ENCODE measurements around the gene AP2M1.

AP2M1 gene

DNA sequence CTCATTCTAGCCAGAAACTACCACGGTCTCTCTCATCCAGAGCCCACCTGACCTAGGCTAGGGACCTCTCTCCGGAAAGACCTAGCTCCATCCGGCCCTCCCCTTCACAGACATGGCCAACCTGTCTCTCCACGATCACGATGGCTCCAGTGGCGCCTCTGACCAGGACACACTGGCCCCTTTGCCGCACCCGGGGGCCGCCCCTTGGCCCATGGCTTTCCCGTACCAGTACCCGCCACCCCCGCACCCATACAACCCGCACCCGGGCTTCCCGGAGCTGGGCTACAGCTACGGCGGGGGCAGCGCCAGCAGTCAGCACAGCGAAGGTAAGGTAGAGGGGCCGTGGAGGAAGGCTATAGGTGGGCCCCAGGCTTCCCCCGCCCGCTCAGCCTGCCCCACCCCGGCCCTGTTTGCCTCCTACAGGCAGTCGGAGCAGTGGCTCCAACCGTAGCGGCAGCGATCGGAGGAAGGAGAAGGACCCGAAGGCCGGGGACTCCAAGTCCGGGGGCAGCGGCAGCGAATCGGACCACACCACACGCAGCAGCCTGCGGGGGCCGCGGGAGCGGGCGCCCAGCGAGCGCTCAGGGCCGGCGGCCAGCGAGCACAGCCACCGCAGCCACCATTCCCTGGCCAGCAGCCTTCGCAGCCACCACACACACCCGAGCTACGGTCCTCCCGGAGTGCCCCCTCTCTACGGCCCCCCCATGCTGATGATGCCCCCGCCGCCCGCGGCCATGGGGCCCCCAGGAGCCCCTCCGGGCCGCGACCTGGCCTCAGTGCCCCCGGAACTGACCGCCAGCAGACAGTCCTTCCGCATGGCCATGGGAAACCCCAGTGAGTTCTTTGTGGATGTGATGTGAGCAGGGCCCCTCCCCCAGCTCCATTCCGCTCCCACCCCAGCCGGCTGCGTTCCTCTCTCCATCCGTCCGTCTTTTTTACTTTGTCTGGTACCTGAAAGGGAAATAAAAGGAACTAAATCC lies 4.5 kb upstream of the AP2M1 start:
- Histone ChIP-seq H3K27me3 (ENCODE audit: control insufficient read depth, insufficient read depth, low read length) (no peaks in the 10 kb centered on the region), H3K9me3 (ENCODE audit: control insufficient read depth, insufficient read depth, low read length) (no peaks in the 10 kb centered on the region), H3K4me3 (ENCODE audit: low read length) (no peak overlapping the region), H3K36me3 (ENCODE audit: control insufficient read depth, insufficient read depth, low read length) (peaks cover 42% of the 10 kb centered on the region), H3K4me1 (ENCODE audit: control insufficient read depth, insufficient read depth, low read length) (no peaks in the 10 kb centered on the region), H3K27ac (ENCODE audit: low read length) (no peak overlapping the region)
- no CpG with 5 or more reads among the region's 66 CpGs for WGBS (ENCODE audit: insufficient coverage, insufficient read length)
- no peak for DNase-seq (ENCODE audit: low read depth, low spot score)

DNA sequence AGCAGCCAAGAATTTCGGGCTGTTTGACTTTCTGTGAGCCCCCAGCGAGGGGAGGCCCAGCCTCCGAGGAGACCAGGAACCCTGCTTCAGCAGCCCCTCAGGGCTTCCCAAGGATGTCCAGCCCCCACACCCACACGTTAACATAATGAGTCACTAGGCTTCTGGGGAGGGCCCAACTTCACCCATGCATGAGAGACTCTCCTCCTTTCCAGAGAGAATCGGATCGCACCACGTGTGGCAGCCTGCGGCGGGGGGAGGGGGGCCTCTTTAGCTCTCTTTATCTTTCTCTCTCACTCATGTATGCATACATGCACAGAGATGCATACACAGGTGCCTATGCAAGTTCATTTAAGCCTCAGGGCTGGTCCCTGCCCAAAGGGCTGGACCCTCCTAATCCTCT lies 3.1 kb upstream of the AP2M1 start:
- Histone ChIP-seq H3K27ac (ENCODE audit: low read length) (no peak overlapping the region), H3K36me3 (ENCODE audit: control insufficient read depth, insufficient read depth, low read length) (peaks cover 31% of the 10 kb centered on the region), H3K9me3 (ENCODE audit: control insufficient read depth, insufficient read depth, low read length) (no peaks in the 10 kb centered on the region), H3K4me3 (ENCODE audit: low read length) (no peak overlapping the region), H3K27me3 (ENCODE audit: control insufficient read depth, insufficient read depth, low read length) (no peaks in the 10 kb centered on the region), H3K4me1 (ENCODE audit: control insufficient read depth, insufficient read depth, low read length) (no peaks in the 10 kb centered on the region)
- DNase-seq (ENCODE audit: low read depth, low spot score) = no peak
- no CpG with 5 or more reads among the region's 9 CpGs for WGBS (ENCODE audit: insufficient coverage, insufficient read length)

DNA sequence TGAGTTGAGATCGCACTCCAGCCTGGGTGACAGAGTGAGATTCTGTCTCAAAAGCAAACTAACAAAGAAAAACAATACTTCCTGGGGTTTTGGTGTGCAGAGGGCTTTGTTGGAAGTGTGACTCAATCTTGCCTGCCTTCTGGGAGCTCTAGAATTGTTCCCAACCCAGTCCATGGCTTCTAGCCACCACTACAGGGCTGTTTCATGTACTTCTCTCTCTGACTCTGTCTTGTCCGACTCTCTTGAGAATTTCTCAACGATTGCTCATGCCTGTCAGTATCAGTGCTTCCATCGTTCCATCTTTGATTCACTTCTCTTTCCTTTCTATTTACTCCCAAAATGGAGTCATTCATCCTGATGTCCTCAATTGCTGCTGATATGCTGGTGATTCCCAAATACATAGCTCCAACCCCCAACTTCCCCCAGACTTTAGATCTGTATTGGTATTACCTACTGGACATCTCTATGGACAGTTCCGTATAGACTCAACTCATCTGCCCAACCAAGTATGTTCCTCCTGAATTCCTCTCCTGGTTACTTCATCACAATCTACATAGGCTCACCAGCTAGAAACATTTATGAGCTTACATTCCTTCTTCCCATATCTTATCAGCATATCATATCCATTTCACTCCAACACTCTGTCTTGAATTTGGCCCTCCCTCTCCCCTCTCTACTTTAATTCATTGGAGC lies 1.8 kb upstream of the AP2M1 start:
- Histone ChIP-seq H3K4me1 (ENCODE audit: control insufficient read depth, insufficient read depth, low read length) (peaks cover 1% of the 10 kb centered on the region; the same call in 1 of the 2 replicates), H3K4me3 (ENCODE audit: low read length) (no peak overlapping the region), H3K27me3 (ENCODE audit: control insufficient read depth, insufficient read depth, low read length) (no peaks in the 10 kb centered on the region), H3K36me3 (ENCODE audit: control insufficient read depth, insufficient read depth, low read length) (peaks cover 27% of the 10 kb centered on the region), H3K9me3 (ENCODE audit: control insufficient read depth, insufficient read depth, low read length) (no peaks in the 10 kb centered on the region), H3K27ac (ENCODE audit: low read length) (no peak overlapping the region)
- no CpG with 5 or more reads among the region's 5 CpGs for WGBS (ENCODE audit: insufficient coverage, insufficient read length)
- no peak for DNase-seq (ENCODE audit: low read depth, low spot score)

DNA sequence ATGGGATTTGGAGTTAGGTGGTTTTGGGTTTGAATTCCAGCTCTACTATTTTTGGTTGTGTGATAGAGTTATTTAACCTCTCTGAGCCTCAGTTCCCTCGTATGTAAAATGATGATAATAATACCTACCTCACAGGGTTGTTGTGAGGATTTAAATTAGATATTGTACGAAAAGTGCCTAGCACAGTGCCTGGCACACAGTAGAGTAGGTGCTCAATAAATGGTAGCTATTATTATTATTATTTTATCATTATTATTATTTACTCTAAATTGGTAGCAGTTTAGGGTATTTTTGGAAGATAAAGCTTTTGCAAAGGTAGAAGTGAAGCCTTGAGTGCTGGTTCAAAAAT lies 1.3 kb upstream of the AP2M1 start:
- Histone ChIP-seq H3K27ac (ENCODE audit: low read length) (no peak overlapping the region), H3K9me3 (ENCODE audit: control insufficient read depth, insufficient read depth, low read length) (no peaks in the 10 kb centered on the region), H3K4me1 (ENCODE audit: control insufficient read depth, insufficient read depth, low read length) (peaks cover 1% of the 10 kb centered on the region; the same call in 1 of the 2 replicates), H3K4me3 (ENCODE audit: low read length) (no peak overlapping the region), H3K27me3 (ENCODE audit: control insufficient read depth, insufficient read depth, low read length) (no peaks in the 10 kb centered on the region), H3K36me3 (ENCODE audit: control insufficient read depth, insufficient read depth, low read length) (peaks cover 26% of the 10 kb centered on the region)
- no CpG with 5 or more reads among the region's 2 CpGs for WGBS (ENCODE audit: insufficient coverage, insufficient read length)
- DNase-seq (ENCODE audit: low read depth, low spot score) = no peak

DNA sequence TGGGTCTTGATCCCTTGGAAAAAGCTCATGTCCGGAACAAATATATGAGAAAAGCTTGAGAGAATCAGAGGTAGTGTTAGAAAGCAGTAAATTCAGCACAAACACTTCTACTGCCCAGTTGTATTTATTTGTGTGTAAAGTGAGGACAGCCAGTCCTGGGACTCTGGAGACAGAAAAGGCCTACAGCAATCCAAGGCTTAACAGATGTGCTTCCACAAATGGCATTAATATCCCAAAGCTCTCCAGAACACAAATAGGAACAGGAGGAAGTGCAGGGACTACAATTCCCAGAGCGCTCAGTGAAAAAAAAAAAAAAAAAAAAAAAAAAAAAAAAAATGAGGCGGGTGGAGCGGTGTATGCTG lies 390 bp upstream of the AP2M1 start:
- no peak for DNase-seq (ENCODE audit: low read depth, low spot score)
- no peaks in the 10 kb centered on the region for H3K27me3 ChIP-seq (ENCODE audit: control insufficient read depth, insufficient read depth, low read length)
- peaks cover 28% of the 10 kb centered on the region for H3K36me3 ChIP-seq (ENCODE audit: control insufficient read depth, insufficient read depth, low read length)
- no peak overlapping the region for H3K4me3 ChIP-seq (ENCODE audit: low read length)
- WGBS (ENCODE audit: insufficient coverage, insufficient read length) = no CpG with 5 or more reads among the region's 4 CpGs
- no peak overlapping the region for H3K27ac ChIP-seq (ENCODE audit: low read length)
- peaks cover 1% of the 10 kb centered on the region; the same call in 1 of the 2 replicates for H3K4me1 ChIP-seq (ENCODE audit: control insufficient read depth, insufficient read depth, low read length)
- no peaks in the 10 kb centered on the region for H3K9me3 ChIP-seq (ENCODE audit: control insufficient read depth, insufficient read depth, low read length)

DNA sequence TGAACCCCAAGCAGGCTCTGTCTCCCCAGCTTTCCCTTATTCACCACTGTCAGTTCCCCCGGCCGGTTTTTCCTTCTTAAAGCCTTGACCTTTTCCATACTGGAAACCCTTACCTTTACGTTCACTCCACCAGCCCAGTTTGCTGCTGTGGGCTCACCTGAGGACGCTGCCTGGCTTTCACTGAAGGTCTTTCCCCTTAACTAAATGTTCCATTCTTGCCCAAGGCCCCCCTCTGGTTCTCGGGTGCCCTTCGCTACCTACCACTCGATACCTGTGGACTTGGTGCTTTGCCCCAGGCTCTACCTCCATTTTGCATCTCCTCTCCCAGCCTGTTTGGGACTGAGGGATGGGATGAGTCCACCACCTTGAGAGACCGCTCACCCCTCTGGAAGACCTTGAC lies 851 bp downstream of the AP2M1 start:
- WGBS (ENCODE audit: insufficient coverage, insufficient read length) = no CpG with 5 or more reads among the region's 8 CpGs
- Histone ChIP-seq H3K27me3 (ENCODE audit: control insufficient read depth, insufficient read depth, low read length) (no peaks in the 10 kb centered on the region), H3K9me3 (ENCODE audit: control insufficient read depth, insufficient read depth, low read length) (no peaks in the 10 kb centered on the region), H3K4me1 (ENCODE audit: control insufficient read depth, insufficient read depth, low read length) (peaks cover 1% of the 10 kb centered on the region; the same call in 1 of the 2 replicates), H3K27ac (ENCODE audit: low read length) (no peak overlapping the region), H3K4me3 (ENCODE audit: low read length) (peak overlapping the region; percentile 86), H3K36me3 (ENCODE audit: control insufficient read depth, insufficient read depth, low read length) (peaks cover 27% of the 10 kb centered on the region)
- no peak for DNase-seq (ENCODE audit: low read depth, low spot score)

DNA sequence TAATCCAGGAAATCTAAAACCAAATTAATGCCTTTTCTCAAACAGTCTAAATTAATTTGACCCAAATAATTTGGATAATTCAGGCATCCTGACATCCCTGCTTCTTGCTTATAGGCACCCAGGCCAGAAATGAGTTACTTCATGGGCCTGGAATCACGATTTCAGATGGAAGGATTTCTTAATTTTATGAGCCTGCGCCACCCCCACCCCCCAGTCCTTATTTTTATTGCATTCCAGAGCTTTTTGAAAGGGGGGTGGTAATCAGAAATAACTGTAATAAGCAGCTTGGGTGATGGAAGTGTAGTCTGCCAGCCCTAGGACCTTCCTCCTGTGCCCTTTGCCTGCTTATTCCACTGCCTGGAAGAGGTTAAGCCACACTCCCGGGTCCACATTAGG lies 1.3 kb downstream of the AP2M1 start:
- no peak for DNase-seq (ENCODE audit: low read depth, low spot score)
- no peaks in the 10 kb centered on the region for H3K9me3 ChIP-seq (ENCODE audit: control insufficient read depth, insufficient read depth, low read length)
- H3K36me3 ChIP-seq (ENCODE audit: control insufficient read depth, insufficient read depth, low read length) = peaks cover 28% of the 10 kb centered on the region
- H3K4me1 ChIP-seq (ENCODE audit: control insufficient read depth, insufficient read depth, low read length) = peaks cover 1% of the 10 kb centered on the region; the same call in 1 of the 2 replicates
- WGBS (ENCODE audit: insufficient coverage, insufficient read length) = no CpG with 5 or more reads among the region's 3 CpGs
- H3K4me3 ChIP-seq (ENCODE audit: low read length) = peak overlapping the region; percentile 10; the same call in 1 of the 2 replicates
- H3K27ac ChIP-seq (ENCODE audit: low read length) = no peak overlapping the region
- H3K27me3 ChIP-seq (ENCODE audit: control insufficient read depth, insufficient read depth, low read length) = no peaks in the 10 kb centered on the region

DNA sequence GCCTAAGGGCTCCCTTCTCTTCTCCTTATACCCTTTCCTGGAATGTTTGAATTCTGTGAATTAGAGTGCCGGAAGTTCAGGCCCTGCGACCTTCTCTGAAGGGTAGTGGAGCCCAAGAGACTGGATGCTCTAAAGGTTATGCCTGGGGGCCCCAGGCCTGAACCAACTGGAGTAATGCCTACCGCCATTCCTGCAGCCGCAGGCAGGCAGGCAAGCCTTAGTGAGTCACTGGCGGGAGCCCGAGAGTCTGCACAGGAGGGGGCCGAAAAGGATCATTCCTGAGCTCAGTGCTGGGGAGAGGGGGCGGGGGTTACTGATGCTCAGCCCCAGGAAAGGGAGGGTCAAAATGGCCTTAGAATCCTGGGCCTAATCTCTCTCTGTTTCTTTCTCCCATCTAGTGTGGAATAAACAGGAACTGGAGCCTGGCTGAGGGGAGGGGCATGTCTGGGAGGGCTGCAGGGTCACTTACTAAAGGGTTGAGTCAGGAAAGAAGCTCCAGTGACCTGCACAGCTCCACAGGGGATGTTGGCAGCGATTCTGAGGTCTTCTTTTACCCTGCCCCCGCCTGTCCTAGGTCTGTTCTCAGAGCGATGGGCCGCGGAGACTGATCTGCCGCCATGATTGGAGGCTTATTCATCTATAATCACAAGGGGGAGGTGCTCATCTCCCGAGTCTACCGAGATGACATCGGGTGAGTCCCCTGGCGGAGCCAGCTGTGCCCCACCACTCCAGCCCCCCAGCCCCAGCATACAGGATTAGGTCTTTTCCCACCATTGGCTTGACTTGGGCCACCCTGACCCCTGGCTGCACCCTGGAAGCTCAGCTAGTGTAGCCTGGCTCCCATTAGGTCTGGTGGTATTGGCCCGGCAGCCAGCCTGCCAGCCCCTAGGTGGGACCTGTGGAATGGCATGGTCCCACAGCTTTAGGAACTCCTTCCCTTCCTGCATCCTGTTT lies 2.0 kb downstream of the AP2M1 start:
- no peak for DNase-seq (ENCODE audit: low read depth, low spot score)

DNA sequence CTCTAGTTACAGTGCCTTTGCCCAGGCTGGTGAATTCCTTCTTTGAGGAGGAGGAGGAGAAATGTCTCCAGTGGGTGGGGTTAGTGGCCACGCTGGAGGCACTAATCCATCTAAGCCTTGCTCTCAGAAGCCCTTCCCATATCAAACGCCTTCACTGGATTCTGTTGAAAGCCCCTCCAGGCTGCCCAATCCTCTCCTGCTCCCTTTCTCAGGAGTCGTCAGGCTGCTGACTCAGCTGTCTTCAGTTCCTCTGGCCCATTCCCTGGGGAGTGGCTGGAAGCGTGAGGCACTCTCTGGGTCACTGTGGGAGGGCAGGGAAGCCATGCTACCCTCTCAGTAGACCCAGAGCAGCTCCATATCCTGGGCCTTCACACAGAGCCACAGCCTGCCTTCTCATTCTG lies 2.7 kb downstream of the AP2M1 start:
- Histone ChIP-seq H3K27ac (ENCODE audit: low read length) (no peak overlapping the region), H3K4me1 (ENCODE audit: control insufficient read depth, insufficient read depth, low read length) (peaks cover 1% of the 10 kb centered on the region; the same call in 1 of the 2 replicates), H3K9me3 (ENCODE audit: control insufficient read depth, insufficient read depth, low read length) (no peaks in the 10 kb centered on the region), H3K27me3 (ENCODE audit: control insufficient read depth, insufficient read depth, low read length) (no peaks in the 10 kb centered on the region), H3K36me3 (ENCODE audit: control insufficient read depth, insufficient read depth, low read length) (peaks cover 38% of the 10 kb centered on the region), H3K4me3 (ENCODE audit: low read length) (no peak overlapping the region)
- no CpG with 5 or more reads among the region's 4 CpGs for WGBS (ENCODE audit: insufficient coverage, insufficient read length)
- DNase-seq (ENCODE audit: low read depth, low spot score) = no peak

More for the DNA sequence above, 2.0 kb downstream of the AP2M1 start:
- Histone ChIP-seq H3K36me3 (ENCODE audit: control insufficient read depth, insufficient read depth, low read length) (peaks cover 31% of the 10 kb centered on the region), H3K9me3 (ENCODE audit: control insufficient read depth, insufficient read depth, low read length) (no peaks in the 10 kb centered on the region), H3K27ac (ENCODE audit: low read length) (no peak overlapping the region), H3K4me1 (ENCODE audit: control insufficient read depth, insufficient read depth, low read length) (peaks cover 1% of the 10 kb centered on the region; the same call in 1 of the 2 replicates), H3K27me3 (ENCODE audit: control insufficient read depth, insufficient read depth, low read length) (no peaks in the 10 kb centered on the region), H3K4me3 (ENCODE audit: low read length) (peak overlapping the region; percentile 10; the same call in 1 of the 2 replicates)
- no CpG with 5 or more reads among the region's 19 CpGs for WGBS (ENCODE audit: insufficient coverage, insufficient read length)
